ENCODE data around the gene KRT14. TPM values are rescaled to one million over a fixed set of nuclear protein-coding genes. Genes with fewer than 3 reads are reported as not detected.
"Not testable (repeated sequence)": the region's sequence is repeated elsewhere in the genome, so short reads cannot be mapped to it uniquely, and the experiment has no call there.

The KRT14 gene
- total and polyA plus RNA-seq, 2 experiments from 2014 or later, result not detected

DNA sequence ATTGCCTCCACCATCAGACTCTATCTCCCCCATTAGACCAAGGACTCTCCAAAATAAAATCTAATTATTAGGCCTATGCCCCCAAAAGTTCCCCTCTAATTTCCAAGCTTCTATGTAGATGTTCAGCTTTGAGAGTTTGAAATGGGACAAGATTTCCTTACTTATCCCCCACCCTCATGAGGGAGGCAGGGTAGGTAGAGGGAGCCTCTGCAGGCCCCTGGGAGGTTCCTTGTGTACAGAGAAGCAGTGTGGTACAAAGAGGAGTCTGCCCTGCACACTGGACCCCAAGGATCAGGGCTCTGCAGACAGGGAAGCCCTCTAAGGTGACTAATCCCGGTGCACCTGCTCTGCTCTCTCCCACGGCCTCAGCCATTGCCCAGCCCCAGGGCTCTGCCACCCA, 35.2 kb upstream of the KRT14 start (continued):
- TF ChIP-seq ZNF462 (CRISPR knock-in tag; IDR thresholded peaks at IDR 0.05), result no peak
- TF ChIP-seq EZH2 (IDR thresholded peaks at IDR 0.05; ENCODE audit: low read depth, unreplicated experiment), result no peak
- TF ChIP-seq, protein P1, sequence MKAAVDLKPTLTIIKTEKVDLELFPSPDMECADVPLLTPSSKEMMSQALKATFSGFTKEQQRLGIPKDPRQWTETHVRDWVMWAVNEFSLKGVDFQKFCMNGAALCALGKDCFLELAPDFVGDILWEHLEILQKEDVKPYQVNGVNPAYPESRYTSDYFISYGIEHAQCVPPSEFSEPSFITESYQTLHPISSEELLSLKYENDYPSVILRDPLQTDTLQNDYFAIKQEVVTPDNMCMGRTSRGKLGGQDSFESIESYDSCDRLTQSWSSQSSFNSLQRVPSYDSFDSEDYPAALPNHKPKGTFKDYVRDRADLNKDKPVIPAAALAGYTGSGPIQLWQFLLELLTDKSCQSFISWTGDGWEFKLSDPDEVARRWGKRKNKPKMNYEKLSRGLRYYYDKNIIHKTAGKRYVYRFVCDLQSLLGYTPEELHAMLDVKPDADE (IDR thresholded peaks at IDR 0.05), result no peak

- Mint-ChIP-seq H3K4me1 (peaks cover 15% of the 10 kb centered on the region), H3K27me3 (ENCODE audit: insufficient read depth, low read depth, poor library complexity) (peaks cover 15% of the 10 kb centered on the region)
- H2AFZ ChIP-seq; H3F3A ChIP-seq (replicated peaks; ENCODE audit: low read depth); DNase-seq (ENCODE audit: low spot score); H3K36me3 Mint-ChIP-seq (ENCODE audit: low read depth); H3K27ac Mint-ChIP-seq; H3K9me3 Mint-ChIP-seq; H3K4me3 Mint-ChIP-seq; H3K27me3 ChIP-seq (ENCODE audit: insufficient read depth); H3K4me1 ChIP-seq (ENCODE audit: insufficient read depth); H3K36me3 ChIP-seq (ENCODE audit: insufficient read depth); H3K4me2 ChIP-seq; H3K4me3 ChIP-seq; H3K79me2 ChIP-seq (replicated peaks; ENCODE audit: insufficient read depth); ATAC-seq; H4K20me1 ChIP-seq (replicated peaks; ENCODE audit: insufficient read depth); H3K27ac ChIP-seq (ENCODE audit: low read depth); H3K9me2 ChIP-seq (ENCODE audit: insufficient read depth): not testable (repeated sequence)
Observed at GRCh38 chr17:41621435-41621817, 34.7 kb upstream of the KRT14 start.
